ENCODE measurements around the gene PHKB.

- TF ChIP-seq EZH2phosphoT487 (IDR thresholded peaks at IDR 0.05; ENCODE audit: insufficient read depth, low read depth) (no peak), EZH2 (IDR thresholded peaks at IDR 0.05; ENCODE audit: insufficient read depth, poor library complexity, severe bottlenecking) (no peak)
Observed at GRCh38 chr16:47481698-47482374, 20.7 kb downstream of the PHKB start.

Measured in GM23248 (cell line).